ENCODE measurements around the gene PTPRF.

The PTPRF gene

DNA sequence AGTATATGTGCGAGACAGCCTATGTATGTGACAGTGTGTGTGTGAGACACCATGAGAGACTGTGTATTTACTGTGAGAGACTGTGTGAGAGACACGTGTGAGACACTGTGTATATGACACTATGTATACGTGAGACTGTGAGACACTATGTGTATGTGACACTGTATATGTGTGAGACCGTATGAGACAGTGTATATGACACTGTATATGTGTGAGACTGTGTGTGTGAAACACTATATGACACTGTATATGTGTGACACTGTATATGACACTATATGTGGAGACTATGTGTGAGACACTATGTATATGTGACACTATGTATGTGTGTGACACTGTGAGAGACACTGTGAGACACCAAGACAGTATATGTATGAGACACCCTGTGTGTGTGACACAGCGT, 66.3 kb downstream of the PTPRF start:
- 97% methylated on average over 5 of the region's 5 CpGs for WGBS
- peaks cover 0 to 68% of the 10 kb centered on the region in 2 experiments for H3K36me3 ChIP-seq (ENCODE audit: control insufficient read depth in 1 of 2, insufficient read depth in 2 of 2, low read depth in 1 of 2, low read length in 2 of 2)

DNA sequence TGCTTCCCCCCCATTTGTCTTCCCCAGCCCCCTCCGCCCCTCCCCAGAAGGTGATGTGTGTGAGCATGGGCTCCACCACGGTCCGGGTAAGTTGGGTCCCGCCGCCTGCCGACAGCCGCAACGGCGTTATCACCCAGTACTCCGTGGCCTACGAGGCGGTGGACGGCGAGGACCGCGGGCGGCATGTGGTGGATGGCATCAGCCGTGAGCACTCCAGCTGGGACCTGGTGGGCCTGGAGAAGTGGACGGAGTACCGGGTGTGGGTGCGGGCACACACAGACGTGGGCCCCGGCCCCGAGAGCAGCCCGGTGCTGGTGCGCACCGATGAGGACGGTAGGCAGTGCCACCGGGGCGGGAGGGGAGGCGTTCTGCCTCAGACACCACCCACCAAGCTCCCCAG, 67.0 kb downstream of the PTPRF start:
- H3K23ac ChIP-seq (ENCODE audit: low read length in 2 of 2) = no peak overlapping the region
- no peak overlapping the region for H4K91ac ChIP-seq (ENCODE audit: low read length)
- no peak overlapping the region for H3K4ac ChIP-seq (ENCODE audit: low read depth in 1 of 2, low read length in 2 of 2)
- no peak overlapping the region for H2AFZ ChIP-seq (ENCODE audit: low read depth, low read length)
- H4K8ac ChIP-seq (ENCODE audit: low read length) = no peak overlapping the region
- no peak for DNase-seq
- H2BK120ac ChIP-seq (ENCODE audit: low read depth, low read length) = no peak overlapping the region
- H3K79me1 ChIP-seq (replicated peaks; ENCODE audit: low read length, poor library complexity, severe bottlenecking) = peaks cover 2% of the 10 kb centered on the region
- no peaks in the 10 kb centered on the region for H3K9me3 ChIP-seq (ENCODE audit: control insufficient read depth, low read length)
- no peak overlapping the region for H3K18ac ChIP-seq (ENCODE audit: low read depth in 1 of 2, low read length in 2 of 2)
- H2AK5ac ChIP-seq (ENCODE audit: low read length, severe bottlenecking) = no peak overlapping the region
- 94% methylated on average over 19 of the region's 31 CpGs for whole genome bisulfite sequencing
- H2BK15ac ChIP-seq (ENCODE audit: low read depth, poor library complexity, severe bottlenecking) = no peak overlapping the region
- no peak overlapping the region for H3K27ac ChIP-seq (ENCODE audit: low read length, poor library complexity, severe bottlenecking)
- peaks cover 6% of the 10 kb centered on the region for H3K4me1 ChIP-seq (ENCODE audit: control insufficient read depth, insufficient read depth, low read depth, low read length)
- no peak overlapping the region for H3K4me2 ChIP-seq (ENCODE audit: low read length, poor library complexity, severe bottlenecking)
- no peak overlapping the region for H2BK12ac ChIP-seq (ENCODE audit: low read length in 2 of 2)
- no peak overlapping the region for H3K4me3 ChIP-seq (ENCODE audit: insufficient read depth in 1 of 2, low read depth in 1 of 2, low read length in 2 of 2)
- H3K9ac ChIP-seq (ENCODE audit: low read length) = no peak overlapping the region
- no peak overlapping the region for H3K14ac ChIP-seq (ENCODE audit: low read length in 2 of 2)
- H3K36me3 ChIP-seq (ENCODE audit: control insufficient read depth in 1 of 2, insufficient read depth in 2 of 2, low read depth in 1 of 2, low read length in 2 of 2) = peaks cover 0 to 61% of the 10 kb centered on the region in 2 experiments
- no peaks in the 10 kb centered on the region for H3K27me3 ChIP-seq (ENCODE audit: control insufficient read depth in 1 of 2, insufficient read depth in 1 of 2, low read length in 2 of 2)
- H2BK5ac ChIP-seq (ENCODE audit: low read depth, low read length, poor library complexity, severe bottlenecking) = no peak overlapping the region

More for the DNA sequence above, 66.3 kb downstream of the PTPRF start:
- Histone ChIP-seq H3K27ac (ENCODE audit: low read length, poor library complexity, severe bottlenecking) (no peak overlapping the region), H4K8ac (ENCODE audit: low read length) (no peak overlapping the region), H3K79me1 (replicated peaks; ENCODE audit: low read length, poor library complexity, severe bottlenecking) (peaks cover 2% of the 10 kb centered on the region), H3K23ac (ENCODE audit: low read length in 2 of 2) (no peak overlapping the region), H3K14ac (ENCODE audit: low read length in 2 of 2) (no peak overlapping the region), H3K4me1 (ENCODE audit: control insufficient read depth, insufficient read depth, low read depth, low read length) (peaks cover 6% of the 10 kb centered on the region), H3K27me3 (ENCODE audit: control insufficient read depth in 1 of 2, insufficient read depth in 1 of 2, low read length in 2 of 2) (no peaks in the 10 kb centered on the region), H2BK120ac (ENCODE audit: low read depth, low read length) (no peak overlapping the region), H2AFZ (ENCODE audit: low read depth, low read length) (no peak overlapping the region), H2BK12ac (ENCODE audit: low read length in 2 of 2) (no peak overlapping the region), H4K91ac (ENCODE audit: low read length) (no peak overlapping the region), H3K18ac (ENCODE audit: low read depth in 1 of 2, low read length in 2 of 2) (no peak overlapping the region), H3K9ac (ENCODE audit: low read length) (no peak overlapping the region), H3K4me3 (ENCODE audit: insufficient read depth in 1 of 2, low read depth in 1 of 2, low read length in 2 of 2) (no peak overlapping the region), H2AK5ac (ENCODE audit: low read length, severe bottlenecking) (no peak overlapping the region), H3K9me3 (ENCODE audit: control insufficient read depth, low read length) (no peaks in the 10 kb centered on the region), H3K4ac (ENCODE audit: low read depth in 1 of 2, low read length in 2 of 2) (no peak overlapping the region), H3K4me2 (ENCODE audit: low read length, poor library complexity, severe bottlenecking) (no peak overlapping the region), H2BK15ac (ENCODE audit: low read depth, poor library complexity, severe bottlenecking) (no peak overlapping the region), H2BK5ac (ENCODE audit: low read depth, low read length, poor library complexity, severe bottlenecking) (no peak overlapping the region)
- DNase-seq = no peak

- no peak overlapping the region for H3K4ac ChIP-seq (ENCODE audit: low read depth in 1 of 2, low read length in 2 of 2)
- over 99% methylated on average over 11 of the region's 11 CpGs for WGBS
- DNase-seq = no peak
- peaks cover 6% of the 10 kb centered on the region for H3K4me1 ChIP-seq (ENCODE audit: control insufficient read depth, insufficient read depth, low read depth, low read length)
- no peak overlapping the region for H2AK5ac ChIP-seq (ENCODE audit: low read length, severe bottlenecking)
- H3K79me1 ChIP-seq (replicated peaks; ENCODE audit: low read length, poor library complexity, severe bottlenecking) = peaks cover 2% of the 10 kb centered on the region
- no peak overlapping the region for H3K4me2 ChIP-seq (ENCODE audit: low read length, poor library complexity, severe bottlenecking)
- H2BK120ac ChIP-seq (ENCODE audit: low read depth, low read length) = no peak overlapping the region
- H3K27ac ChIP-seq (ENCODE audit: low read length, poor library complexity, severe bottlenecking) = no peak overlapping the region
- no peak overlapping the region for H2BK15ac ChIP-seq (ENCODE audit: low read depth, poor library complexity, severe bottlenecking)
- H3K4me3 ChIP-seq (ENCODE audit: insufficient read depth in 1 of 2, low read depth in 1 of 2, low read length in 2 of 2) = no peak overlapping the region
- H3K9ac ChIP-seq (ENCODE audit: low read length) = no peak overlapping the region
- no peaks in the 10 kb centered on the region for H3K27me3 ChIP-seq (ENCODE audit: control insufficient read depth in 1 of 2, insufficient read depth in 1 of 2, low read length in 2 of 2)
- no peak overlapping the region for H3K18ac ChIP-seq (ENCODE audit: low read depth in 1 of 2, low read length in 2 of 2)
- H3K9me3 ChIP-seq (ENCODE audit: control insufficient read depth, low read length) = no peaks in the 10 kb centered on the region
- no peak overlapping the region for H3K23ac ChIP-seq (ENCODE audit: low read length in 2 of 2)
- no peak overlapping the region for H2BK12ac ChIP-seq (ENCODE audit: low read length in 2 of 2)
- peaks cover 0 to 62% of the 10 kb centered on the region in 2 experiments for H3K36me3 ChIP-seq (ENCODE audit: control insufficient read depth in 1 of 2, insufficient read depth in 2 of 2, low read depth in 1 of 2, low read length in 2 of 2)
- H3K14ac ChIP-seq (ENCODE audit: low read length in 2 of 2) = no peak overlapping the region
- H4K91ac ChIP-seq (ENCODE audit: low read length) = peak overlapping the region; percentile 56
- H4K8ac ChIP-seq (ENCODE audit: low read length) = no peak overlapping the region
- no peak overlapping the region for H2BK5ac ChIP-seq (ENCODE audit: low read depth, low read length, poor library complexity, severe bottlenecking)
- H2AFZ ChIP-seq (ENCODE audit: low read depth, low read length) = no peak overlapping the region
Measured at GRCh38 chr1:43598622-43599021, 67.9 kb downstream of the PTPRF start.

GRCh38 chr1:43600033-43601020, 69.6 kb downstream of the PTPRF start:
- no peak overlapping the region for H3K4me2 ChIP-seq (ENCODE audit: low read length, poor library complexity, severe bottlenecking)
- 89% methylated on average over 19 of the region's 19 CpGs for WGBS
- no peak overlapping the region for H3K14ac ChIP-seq (ENCODE audit: low read length in 2 of 2)

More at GRCh38 chr1:43600033-43601020, 69.6 kb downstream of the PTPRF start:
- Histone ChIP-seq H3K18ac (ENCODE audit: low read depth in 1 of 2, low read length in 2 of 2) (no peak overlapping the region), H2BK5ac (ENCODE audit: low read depth, low read length, poor library complexity, severe bottlenecking) (no peak overlapping the region), H2BK120ac (ENCODE audit: low read depth, low read length) (no peak overlapping the region), H3K4me3 (ENCODE audit: insufficient read depth in 1 of 2, low read depth in 1 of 2, low read length in 2 of 2) (no peak overlapping the region), H3K9ac (ENCODE audit: low read length) (no peak overlapping the region), H2AFZ (ENCODE audit: low read depth, low read length) (no peak overlapping the region), H4K8ac (ENCODE audit: low read length) (no peak overlapping the region), H4K91ac (ENCODE audit: low read length) (no peak overlapping the region), H3K9me3 (ENCODE audit: control insufficient read depth, low read length) (no peaks in the 10 kb centered on the region), H3K27ac (ENCODE audit: low read length, poor library complexity, severe bottlenecking) (no peak overlapping the region), H3K36me3 (ENCODE audit: control insufficient read depth in 1 of 2, insufficient read depth in 2 of 2, low read depth in 1 of 2, low read length in 2 of 2) (peaks cover 9 to 66% of the 10 kb centered on the region in 2 experiments), H2AK5ac (ENCODE audit: low read length, severe bottlenecking) (no peak overlapping the region), H2BK15ac (ENCODE audit: low read depth, poor library complexity, severe bottlenecking) (no peak overlapping the region), H2BK12ac (ENCODE audit: low read length in 2 of 2) (no peak overlapping the region), H3K4me1 (ENCODE audit: control insufficient read depth, insufficient read depth, low read depth, low read length) (peaks cover 6% of the 10 kb centered on the region), H3K23ac (ENCODE audit: low read length in 2 of 2) (no peak overlapping the region), H3K4ac (ENCODE audit: low read depth in 1 of 2, low read length in 2 of 2) (no peak overlapping the region), H3K79me1 (replicated peaks; ENCODE audit: low read length, poor library complexity, severe bottlenecking) (peaks cover 2% of the 10 kb centered on the region), H3K27me3 (ENCODE audit: control insufficient read depth in 1 of 2, insufficient read depth in 1 of 2, low read length in 2 of 2) (no peaks in the 10 kb centered on the region)
- no peak for DNase-seq
